ENCODE measurements around the gene CDH12.
"Not testable (repeated sequence)": the region's sequence is repeated elsewhere in the genome, so short reads cannot be mapped to it uniquely, and the experiment has no call there.

Gene CDH12

GRCh38 chr5:22295832-22296231 lies 557.3 kb downstream of the CDH12 start:
- DNase-seq (ENCODE audit: low read depth in 3 of 3): no peak

DNA sequence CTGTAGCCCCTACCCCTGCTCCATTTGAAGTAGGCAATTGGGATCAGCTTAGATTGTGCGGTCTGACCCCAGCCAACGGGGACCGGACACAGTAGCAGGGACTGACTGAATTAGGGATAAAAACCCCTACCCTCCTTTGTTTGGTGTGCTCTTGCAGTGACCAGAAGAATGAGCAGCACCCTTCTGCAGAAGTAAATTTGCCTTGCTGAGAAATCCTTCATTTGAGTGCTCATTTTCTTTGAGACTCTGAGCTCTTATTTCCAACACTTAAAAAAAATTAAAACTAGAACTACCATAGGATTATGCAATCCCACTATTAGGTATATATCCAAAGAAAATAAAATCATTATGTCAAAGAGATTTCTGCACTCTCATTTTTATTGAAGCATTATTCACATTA lies 560.0 kb downstream of the CDH12 start:
- no peak for DNase-seq (ENCODE audit: low read depth in 3 of 3)

GRCh38 chr5:22278164-22278563 lies 575.0 kb downstream of the CDH12 start:
- no peak for DNase-seq (ENCODE audit: low read depth in 3 of 3)

GRCh38 chr5:22277006-22277405 lies 576.1 kb downstream of the CDH12 start:
- DNase-seq (ENCODE audit: low read depth in 3 of 3): no peak

DNA sequence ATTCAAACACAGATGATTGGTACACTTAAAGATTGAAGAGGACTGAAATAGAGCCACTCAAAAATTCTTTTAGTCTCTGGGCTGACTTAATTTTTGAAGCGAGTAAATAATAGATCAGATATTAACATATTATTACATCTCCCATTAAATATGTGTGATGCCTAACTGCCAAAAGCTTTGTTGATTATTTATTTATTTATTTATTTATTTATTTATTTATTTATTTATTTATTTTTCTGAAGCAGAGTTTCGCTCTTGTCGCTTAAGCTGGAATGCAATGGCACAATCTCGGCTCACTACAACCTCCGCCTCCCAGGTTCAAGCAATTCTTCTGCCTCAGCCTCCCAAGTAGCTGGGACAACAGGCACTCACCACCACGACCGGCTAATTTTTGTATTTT lies 587.3 kb downstream of the CDH12 start:
- not testable (repeated sequence) for DNase-seq (ENCODE audit: low read depth in 3 of 3)

- no peak for DNase-seq (ENCODE audit: low read depth in 3 of 3)
Observed at GRCh38 chr5:22258139-22258538, 595.0 kb downstream of the CDH12 start.

GRCh38 chr5:22250528-22250927 lies 602.6 kb downstream of the CDH12 start:
- no peak for DNase-seq (ENCODE audit: low read depth in 3 of 3)

DNA sequence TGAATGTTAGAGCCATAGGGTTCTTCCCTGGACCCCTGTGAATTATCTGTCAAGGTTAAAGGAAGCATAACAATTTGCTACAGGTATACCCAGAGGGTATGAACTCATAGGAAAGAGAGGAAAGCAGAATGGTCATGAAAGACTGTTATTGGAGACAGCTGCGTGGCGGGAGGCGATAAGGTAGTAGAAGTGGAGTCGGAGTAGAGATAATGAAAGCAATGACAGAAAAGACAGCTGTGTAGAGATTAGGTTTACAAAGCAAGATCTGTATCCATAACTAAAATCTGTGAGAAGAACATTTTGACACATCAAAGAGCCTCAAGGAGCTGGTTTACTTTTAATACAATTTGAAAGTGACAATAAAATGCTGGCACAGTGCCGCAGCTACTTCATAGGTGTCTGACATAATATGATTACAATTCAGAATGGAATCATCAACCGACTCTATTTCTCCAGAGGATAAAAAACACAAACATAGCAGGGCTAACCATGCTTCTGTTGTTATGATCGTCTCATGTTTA lies 603.9 kb downstream of the CDH12 start:
- DNase-seq (ENCODE audit: low read depth in 3 of 3): no peak

DNA sequence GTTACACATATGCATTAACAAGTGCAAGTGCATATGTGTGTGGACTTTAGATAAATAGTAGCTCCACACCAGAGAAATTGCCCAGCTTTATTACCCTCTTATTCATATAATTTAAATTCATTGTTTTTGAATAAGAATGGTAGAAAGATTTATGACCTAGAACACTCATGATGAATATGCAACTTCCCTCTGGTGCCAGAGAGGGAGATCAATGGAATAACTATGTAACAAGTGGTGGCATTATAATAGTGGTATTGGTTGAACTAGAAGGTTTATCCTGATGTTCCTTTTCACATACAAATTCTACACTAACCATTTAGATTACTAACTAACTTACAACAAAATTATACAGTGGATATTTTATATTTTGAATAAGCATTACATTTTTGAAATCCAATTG lies 607.4 kb downstream of the CDH12 start:
- no peak for DNase-seq (ENCODE audit: low read depth in 3 of 3)

- DNase-seq (ENCODE audit: low read depth in 3 of 3): no peak
Observed at GRCh38 chr5:22242532-22242931, 610.6 kb downstream of the CDH12 start.

DNA sequence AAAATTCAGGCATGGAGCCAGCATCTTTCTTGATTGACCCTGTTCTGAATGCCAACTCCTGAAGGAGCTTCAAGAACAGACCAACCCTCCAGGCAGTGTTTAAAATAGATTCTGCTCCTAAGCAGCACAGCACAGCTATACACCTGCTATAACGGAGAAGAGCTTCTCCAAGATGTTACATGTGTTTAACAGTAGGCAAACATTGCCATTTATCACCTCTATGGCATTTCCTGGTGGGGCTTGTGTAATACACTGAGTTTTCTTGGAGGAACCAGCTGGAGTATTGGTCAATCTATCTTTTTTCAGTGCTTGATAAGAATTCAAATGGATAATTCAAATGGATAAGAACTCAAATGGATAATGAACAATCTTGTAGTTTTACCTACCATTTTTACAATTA lies 615.1 kb downstream of the CDH12 start:
- DNase-seq (ENCODE audit: low read depth in 3 of 3): no peak

- DNase-seq (ENCODE audit: low read depth in 3 of 3): no peak
Observed at GRCh38 chr5:22226423-22226822, 626.7 kb downstream of the CDH12 start.

GRCh38 chr5:22223079-22223478 lies 630.1 kb downstream of the CDH12 start:
- no peak for DNase-seq (ENCODE audit: low read depth in 3 of 3)

GRCh38 chr5:22213703-22214495 lies 639.2 kb downstream of the CDH12 start:
- DNase-seq (ENCODE audit: low read depth in 3 of 3): not testable (repeated sequence)

DNA sequence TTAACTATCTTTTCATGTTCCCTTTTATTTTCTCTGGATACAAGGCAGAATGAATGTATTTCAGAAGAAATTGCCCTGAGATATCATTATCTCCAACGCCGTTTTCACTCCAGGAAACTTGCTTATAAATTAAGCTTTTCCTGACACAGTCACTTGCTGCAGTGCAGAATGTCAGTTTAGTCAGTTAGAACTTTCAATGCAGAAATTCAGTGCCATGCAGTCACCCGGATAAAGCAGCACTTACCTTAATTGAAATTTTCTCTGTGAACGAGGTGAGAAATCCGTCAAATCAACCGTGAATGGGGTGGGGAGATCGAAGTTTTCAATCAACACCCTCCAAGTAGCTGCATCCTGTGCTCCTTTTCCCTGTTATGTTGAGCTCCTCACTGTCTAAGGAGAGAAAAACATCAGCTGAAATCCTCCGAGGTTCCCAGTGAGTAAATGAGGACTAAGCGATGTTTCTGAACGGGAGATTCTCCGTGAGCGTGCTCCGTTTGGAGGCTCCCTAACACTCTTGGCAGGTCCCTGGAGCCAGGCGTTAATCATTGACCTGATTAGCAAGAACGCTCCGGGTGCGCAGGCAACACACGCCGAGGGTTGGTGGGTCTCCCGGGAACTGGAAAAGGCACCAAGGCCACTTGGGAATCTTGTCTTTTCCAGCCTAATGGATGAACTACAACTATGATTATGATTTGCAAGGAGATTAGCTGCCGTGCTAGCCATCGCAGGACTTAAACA lies 640.7 kb downstream of the CDH12 start:
- not testable (repeated sequence) for DNase-seq (ENCODE audit: low read depth in 3 of 3)

DNA sequence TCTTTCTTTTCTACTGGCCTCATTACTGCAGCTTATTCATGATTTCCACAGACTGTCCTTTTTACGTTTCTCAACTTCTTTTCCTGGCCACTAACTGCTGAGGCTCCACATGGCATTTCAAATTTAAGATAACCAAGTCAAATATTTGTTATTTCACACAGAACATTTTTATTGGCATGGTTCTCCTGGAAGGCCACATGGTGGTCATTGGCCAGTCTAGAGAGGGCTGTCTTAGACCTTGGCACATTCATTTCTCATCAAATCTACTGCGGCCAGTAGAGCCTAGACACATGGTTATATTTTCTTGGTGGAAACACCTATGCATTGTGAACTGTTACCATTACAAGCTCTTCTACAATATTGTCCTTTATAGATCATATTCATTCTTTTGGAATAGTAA lies 644.7 kb downstream of the CDH12 start:
- not testable (repeated sequence) for DNase-seq (ENCODE audit: low read depth in 3 of 3)

DNA sequence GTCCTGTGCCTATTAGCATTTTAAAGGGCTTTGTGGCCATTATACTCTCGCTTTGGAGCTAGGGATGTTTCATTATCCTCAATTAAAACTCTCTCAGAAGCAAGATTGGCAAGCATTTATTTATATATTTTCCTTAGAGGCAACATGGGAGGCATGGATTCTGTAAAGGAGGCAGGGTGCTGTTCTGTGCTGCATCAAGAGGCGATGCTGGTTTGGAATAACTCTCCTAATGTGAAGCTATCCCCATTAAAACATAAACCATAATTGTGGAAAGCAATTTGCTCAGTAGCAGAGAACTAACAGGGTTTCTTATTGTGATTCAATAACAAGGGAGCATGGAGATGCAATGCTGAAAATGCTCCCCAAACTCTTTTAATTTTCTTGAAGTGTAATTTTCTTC lies 664.5 kb downstream of the CDH12 start:
- not testable (repeated sequence) for DNase-seq (ENCODE audit: low read depth in 3 of 3)

DNA sequence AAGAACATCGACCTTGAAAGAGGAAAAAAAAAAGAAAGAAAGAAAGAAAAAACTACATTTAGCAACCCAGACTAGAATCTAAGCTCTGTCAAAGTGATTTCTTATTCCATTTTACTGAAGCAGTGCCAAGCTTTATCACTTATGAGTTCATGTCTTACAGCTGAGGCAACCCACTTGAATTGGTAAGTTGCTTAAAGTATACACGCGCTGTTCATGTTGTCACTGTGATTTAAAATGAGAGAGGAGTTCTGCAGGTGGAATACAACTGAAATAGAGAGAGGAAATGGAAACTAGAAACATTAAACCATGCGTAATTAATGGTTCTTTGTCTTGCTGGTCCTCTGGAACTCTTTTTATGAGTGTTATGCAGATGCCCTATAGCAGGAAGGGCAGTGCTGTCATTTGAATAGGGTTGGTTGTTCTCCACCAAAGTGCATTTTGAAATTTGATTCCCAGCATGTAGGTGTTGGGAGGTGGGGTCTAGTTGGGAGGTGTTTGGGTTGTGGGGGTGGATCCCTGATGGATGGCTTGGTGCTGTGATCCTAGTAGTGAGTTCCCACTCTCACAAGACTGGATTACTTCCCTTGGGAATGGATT lies 665.4 kb downstream of the CDH12 start:
- not testable (repeated sequence) for DNase-seq (ENCODE audit: low read depth in 3 of 3)

- not testable (repeated sequence) for DNase-seq (ENCODE audit: low read depth in 3 of 3)
Observed at GRCh38 chr5:22169226-22169625, 683.9 kb downstream of the CDH12 start.

DNA sequence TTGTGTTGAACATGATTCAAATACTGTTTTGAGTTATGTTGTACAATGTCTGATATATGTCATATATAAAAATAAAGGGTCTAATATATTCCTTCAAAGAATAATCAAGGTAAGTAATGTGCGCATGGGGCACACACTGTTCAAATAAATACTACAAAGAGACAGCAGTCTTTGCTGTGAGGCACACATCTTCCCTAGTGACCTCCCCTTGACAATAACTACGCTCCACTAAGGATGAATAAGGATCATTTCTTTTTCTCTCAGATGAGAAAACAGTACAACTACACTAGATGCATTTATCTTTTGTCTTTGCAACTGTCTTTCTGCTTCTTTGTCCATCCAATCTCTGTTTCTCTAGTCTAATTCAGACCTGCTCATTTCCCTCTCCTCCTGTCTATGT lies 684.4 kb downstream of the CDH12 start:
- not testable (repeated sequence) for DNase-seq (ENCODE audit: low read depth in 3 of 3)

DNA sequence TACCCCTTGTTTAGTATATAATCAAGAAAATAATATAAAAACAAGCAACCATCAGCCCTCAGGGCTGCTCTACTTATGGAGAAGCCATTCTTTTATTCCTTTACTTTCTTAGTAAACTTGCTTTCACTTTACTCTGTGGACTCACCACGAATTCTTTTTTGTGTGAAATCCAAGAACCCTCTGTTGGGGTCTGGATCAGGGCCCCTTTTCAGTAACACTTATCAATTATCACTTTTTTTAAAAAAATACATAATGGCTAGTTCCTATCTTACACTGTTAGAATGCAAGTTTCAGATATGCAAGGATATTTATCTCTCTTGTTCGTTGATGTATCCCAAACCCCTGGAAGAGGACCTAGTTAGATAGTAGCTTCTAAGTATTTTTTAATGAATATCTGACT lies 687.2 kb downstream of the CDH12 start:
- not testable (repeated sequence) for DNase-seq (ENCODE audit: low read depth in 3 of 3)

- DNase-seq (ENCODE audit: low read depth in 3 of 3): not testable (repeated sequence)
Observed at GRCh38 chr5:22164910-22165748, 688.0 kb downstream of the CDH12 start.

Data from stimulated activated CD4-positive, alpha-beta T cell treated with anti-CD3 and anti-CD28 coated beads, TNF-alpha, amount 100 ng/mL, for 4 hours (primary cell).